GM12878 (cell line): Measurements from ENCODE around the gene ZNRF3. TPM values are rescaled to one million over a fixed set of nuclear protein-coding genes. Genes with fewer than 3 reads are reported as not detected.

Experiments
- ATAC-seq: fragments of 200-7000 bp; cut with Tn5 transposase; 3 replicates; pipeline ENCODE4 v1.9.1; 2020; ENCODE audit warnings: mild to moderate bottlenecking, moderate library complexity
- BruUV-seq: library from RNA; stranded (reverse); fragments of 400-500 nt; replicated peaks from 2 replicates; lab custom pipeline; 2021; lab: Mats Ljungman, UMichigan
- CTCF ChIA-PET: fragments of 300-600 bp; sonication (Branson Sonifier 250); formaldehyde crosslinking; extraction: SDS; loops from one replicate; lab custom pipeline; 2021; ENCODE audit warnings: inconsistent platforms; lab: Yijun Ruan, JAX
- POLR2A ChIA-PET: fragments of 350-600 bp; formaldehyde crosslinking; extraction: SDS; loops from one replicate; lab custom pipeline; 2021; ENCODE audit warnings: inconsistent platforms; lab: Charles Lee
- RAD21 ChIA-PET: fragments of 300-600 bp; sonication (Branson Sonifier 250); formaldehyde crosslinking; loops from one replicate; lab custom pipeline; 2023; ENCODE audit warnings: antibody characterized with exemption; ENCODE audit not compliant: unreplicated experiment; lab: Charles Lee
- SMC1A ChIA-PET: fragments of 300-600 bp; sonication (Branson Sonifier 250); formaldehyde crosslinking; loops from one replicate; lab custom pipeline; 2023; ENCODE audit not compliant: unreplicated experiment, uncharacterized antibody; lab: Charles Lee
- DNase-seq: peaks from one replicate; pipeline ENCODE4 v3.0.0-alpha.2; 2011; ENCODE audit warnings: low read depth, low spot score
- FAIRE-seq: peaks from 3 replicates; lab custom pipeline; 2011; peaks lifted over from hg19 to GRCh38; lab: Jason Lieb, UNC
- H2AFZ ChIP-seq: 2 replicates; pipeline ENCODE4 v1.6.0; 2011; ENCODE audit warnings: low read depth, low read length, control low read depth; ENCODE audit not compliant: control insufficient read depth
- H3K27ac ChIP-seq: 2 replicates; pipeline ENCODE4 v1.5.1; 2011; ENCODE audit warnings: control low read depth; ENCODE audit not compliant: control insufficient read depth, insufficient read depth
- H3K27me3 ChIP-seq, 2 experiments: replicated peaks in 1 of 2; 2 replicates each; pipeline versions ENCODE4 v1.6.0 to v1.6.1; 2011; ENCODE audit warnings: low read length in 1 of 2; ENCODE audit not compliant: control insufficient read depth in 2 of 2, insufficient read depth in 2 of 2
- H3K36me3 ChIP-seq, 2 experiments: 2 replicates each; pipeline ENCODE4 v1.5.1; 2011; ENCODE audit warnings: low read length in 1 of 2; ENCODE audit not compliant: control insufficient read depth in 2 of 2, insufficient read depth in 2 of 2
- H3K4me1 ChIP-seq: 2 replicates; pipeline ENCODE4 v1.6.1; 2011; ENCODE audit warnings: mild to moderate bottlenecking, low read length, moderate library complexity, mixed read lengths; ENCODE audit not compliant: control insufficient read depth, insufficient read depth
- H3K4me2 ChIP-seq: 2 replicates; pipeline ENCODE4 v1.6.0; 2011; ENCODE audit warnings: control low read depth; ENCODE audit not compliant: control insufficient read depth, insufficient read depth
- H3K4me3 ChIP-seq: fragments of 200-600 bp; sonication (generic); 2 replicates; pipeline ENCODE4 v1.5.1; 2016
- H3K79me2 ChIP-seq: 2 replicates; pipeline ENCODE4 v1.6.0; 2011; ENCODE audit warnings: low read length; ENCODE audit not compliant: control insufficient read depth, insufficient read depth
- H3K9ac ChIP-seq: 2 replicates; pipeline ENCODE4 v1.8.0; 2011; ENCODE audit warnings: low read length, control low read depth, mixed read lengths; ENCODE audit not compliant: control insufficient read depth, insufficient read depth
- H3K9me3 ChIP-seq: replicated peaks from 3 replicates; pipeline ENCODE4 v1.5.1; 2011; ENCODE audit warnings: mild to moderate bottlenecking, low read length; ENCODE audit not compliant: control insufficient read depth, insufficient read depth
- H4K20me1 ChIP-seq: 2 replicates; pipeline ENCODE4 v1.6.0; 2011; ENCODE audit not compliant: control insufficient read depth, insufficient read depth
- BCL3 ChIP-seq: IDR thresholded peaks from 2 replicates; pipeline ENCODE4 v1.6.1; 2011; ENCODE audit warnings: borderline replicate concordance, low read depth, mild to moderate bottlenecking, moderate library complexity, low read length; ENCODE audit not compliant: insufficient read depth, poor library complexity, severe bottlenecking
- CREM ChIP-seq: IDR thresholded peaks from 2 replicates; pipeline ENCODE4 v1.6.1; 2014; ENCODE audit warnings: antibody characterized with exemption, low read depth
- EED ChIP-seq: sonication (generic); IDR thresholded peaks from 2 replicates; pipeline ENCODE4 v1.6.1; 2016; ENCODE audit warnings: antibody characterized with exemption, low read depth
- ESRRA ChIP-seq: IDR thresholded peaks from 2 replicates; pipeline ENCODE4 v1.6.1; 2012; ENCODE audit warnings: mild to moderate bottlenecking, low read length, improper control_type of control experiment
- EZH2 ChIP-seq: IDR thresholded peaks from 2 replicates; pipeline ENCODE4 v1.6.1; 2012; ENCODE audit warnings: low read depth, mild to moderate bottlenecking, control low read depth, inconsistent platforms, low read length, borderline replicate concordance; ENCODE audit not compliant: control insufficient read depth
- HCFC1 ChIP-seq: fragments of 150-350 bp; IDR thresholded peaks from 2 replicates; pipeline ENCODE4 v1.6.1; 2014; ENCODE audit warnings: low read length
- PBX3 ChIP-seq: IDR thresholded peaks from 2 replicates; pipeline ENCODE4 v1.6.1; 2011; ENCODE audit warnings: mild to moderate bottlenecking, low read depth, low read length, moderate library complexity; ENCODE audit not compliant: insufficient replicate concordance
- PML ChIP-seq: IDR thresholded peaks from 2 replicates; pipeline ENCODE4 v1.6.1; 2012; ENCODE audit warnings: low read length, inconsistent platforms
- RAD21 ChIP-seq: IDR thresholded peaks from 2 replicates; pipeline ENCODE4 v1.6.1; 2011; ENCODE audit warnings: mild to moderate bottlenecking, low read depth, low read length, moderate library complexity; ENCODE audit not compliant: insufficient read depth
- RELA ChIP-seq: fragments of 450-650 bp; IDR thresholded peaks from 2 replicates; pipeline ENCODE4 v1.8.0; 2014; ENCODE audit warnings: borderline replicate concordance; ENCODE audit not compliant: partially characterized antibody
- TARDBP ChIP-seq: IDR thresholded peaks from 2 replicates; pipeline ENCODE4 v1.6.1; 2016; ENCODE audit warnings: borderline replicate concordance
- TBL1XR1 ChIP-seq: IDR thresholded peaks from 2 replicates; pipeline ENCODE4 v1.6.1; 2012; ENCODE audit warnings: low read depth, low read length, improper control_type of control experiment
- ZBTB4 ChIP-seq: fragments of 450-650 bp; formaldehyde crosslinking; IDR thresholded peaks from 2 replicates; pipeline ENCODE4 v1.4.0; 2022; ENCODE audit warnings: mild to moderate bottlenecking, moderate library complexity
- WGBS: methylation state at CpG from one replicate; pipeline ENCODE4 v1.1.6; 2016; ENCODE audit warnings: low lambda C conversion rate; ENCODE audit not compliant: insufficient replicate concordance, insufficient coverage; ENCODE audit errors: missing lambda C conversion rate; 5-methylcytosine and 5-hydroxymethylcytosine counted together
- in situ Hi-C: fragments of 300-500 bp; cut with MboI; formaldehyde crosslinking; loops from 9 replicates; pipeline ENCODE4 v1.14.3; 2018; ENCODE audit warnings: mixed read lengths
- intact Hi-C: fragments of 100-400 bp; cut with micrococcal nuclease; formaldehyde crosslinking; loops from one replicate; pipeline ENCODE4 v1.14.2; 2022; ENCODE audit not compliant: unreplicated experiment
- polyA plus RNA-seq, 11 experiments: library from polyadenylated mRNA; depleted of rRNA in 4 of 11; unstranded in 6 of 11; stranded (reverse) in 5 of 11; fragments of >200 nt; fragmentation: Nextera tagmentation in 4 of 11; fragmentation: Illumina TruSeq in 1 of 11; extraction: Ambion mirVana in 4 of 11; extraction: Trizol in 1 of 11; gene quantifications; 1 replicate in 1 of 11; 2 replicates in 10 of 11; pipeline versions ENCODE4 v1.2.1 to v1.2.3, GENCODE V29; 2011 to 2016; ENCODE audit warnings: inconsistent platforms in 2 of 11, missing spikeins in 2 of 11, low read depth in 1 of 11
- total RNA-seq, 4 experiments: library from RNA; depleted of rRNA in 3 of 4; stranded (reverse); fragments of >200 nt in 3 of 4; fragmentation: Illumina TruSeq in 1 of 4; extraction: Trizol in 1 of 4; gene quantifications; 2 replicates each; pipeline versions ENCODE4 v1.2.1 to v1.2.3, GENCODE V29; 2013 to 2021

ZNRF3 gene
- total and polyA plus RNA-seq, 10 of the 15 experiments (the other 5 are each of a cell fraction or from before 2014, with no cell fraction given), result 0.05 to 2.4 (median 0.46) TPM

GRCh38 chr22:28949788-28950187 is 66.4 kb downstream of the ZNRF3 start (continued):
- TF ChIP-seq BCL3, result no peak

- ChIA-PET SMC1A (interaction anchor here (1.0 to 1.7 kb wide), 5 partner anchors 11 to 90 kb away, joined by 3 to 6 read pairs (median 3); no protein-coding TSS in a partner anchor), RAD21 (no interaction called here), CTCF (interaction anchor here (2.8 kb wide), 1 partner anchor 11 kb away, joined by 9 read pairs; no protein-coding TSS in a partner anchor), POLR2A (no interaction called here)
- no peak overlapping the region for H2AFZ ChIP-seq
- BruUV-seq, result no TSS peak
- WGBS, result 44% methylated on average over 7 of the region's 7 CpGs
- ATAC-seq (no peak), DNase-seq (no peak), FAIRE-seq (no peak)
- H3K36me3 ChIP-seq, result no peaks in the 10 kb centered on the region
- no peak overlapping the region for H3K27ac ChIP-seq
- H4K20me1 ChIP-seq, result no peaks in the 10 kb centered on the region
- no peak for TF ChIP-seq HCFC1
- no peak for TF ChIP-seq TARDBP
- TF ChIP-seq EZH2, result no peak
- TF ChIP-seq ZBTB4 (CRISPR knock-in tag), result no peak
- no peak for TF ChIP-seq ESRRA
- TF ChIP-seq PML, result no peak
- no peak for TF ChIP-seq RELA
- no peak for TF ChIP-seq CREM
- TF ChIP-seq EED, result no peak
- TF ChIP-seq PBX3, result no peak
- no peak for TF ChIP-seq TBL1XR1
- TF ChIP-seq RAD21, result no peak
- H3K9ac ChIP-seq, result no peak overlapping the region
- H3K4me3 ChIP-seq, result no peak overlapping the region
- peaks cover 0 to 2% of the 10 kb centered on the region in 2 experiments; a peak in 1 of 4 replicates for H3K27me3 ChIP-seq
- H3K79me2 ChIP-seq, result no peaks in the 10 kb centered on the region
- intact Hi-C loops (no loop called here), in situ Hi-C loops (no loop called here)
- H3K9me3 ChIP-seq, result peaks cover 3% of the 10 kb centered on the region; the same call in 2 of the 3 replicates
- H3K4me2 ChIP-seq, result no peak overlapping the region
- H3K4me1 ChIP-seq, result peaks cover 5% of the 10 kb centered on the region
Observed at GRCh38 chr22:28950617-28951411, 67.4 kb downstream of the ZNRF3 start.
